Measurements from ENCODE around the gene MPL. TPM values are rescaled to one million over a fixed set of nuclear protein-coding genes. Genes with fewer than 3 reads are reported as not detected.

The MPL gene
- polyA plus RNA-seq, 1 experiment, result not detected

DNA sequence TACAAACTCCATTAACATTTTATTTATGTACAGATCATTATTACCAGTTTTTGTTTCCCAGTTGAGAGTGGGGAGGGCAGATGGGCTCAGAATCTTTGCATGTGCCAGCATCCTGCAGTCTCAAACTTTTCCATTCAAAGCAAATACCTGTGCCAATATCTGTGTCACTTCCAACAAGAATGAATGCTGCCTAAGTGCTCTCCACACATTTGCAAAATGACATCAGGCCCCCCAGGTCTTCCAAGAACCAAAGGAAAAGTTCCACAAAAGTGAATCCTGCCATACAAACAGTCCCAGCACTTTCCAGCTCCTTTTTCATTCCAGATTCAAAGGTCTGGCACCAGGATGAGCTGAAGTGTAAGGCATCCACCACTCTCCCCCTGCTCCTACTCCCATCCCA, 38.5 kb upstream of the MPL start:
- H3K9me3 ChIP-seq (ENCODE audit: control insufficient read depth, insufficient read depth, low read length), result no peaks in the 10 kb centered on the region
- TF ChIP-seq, protein P1, sequence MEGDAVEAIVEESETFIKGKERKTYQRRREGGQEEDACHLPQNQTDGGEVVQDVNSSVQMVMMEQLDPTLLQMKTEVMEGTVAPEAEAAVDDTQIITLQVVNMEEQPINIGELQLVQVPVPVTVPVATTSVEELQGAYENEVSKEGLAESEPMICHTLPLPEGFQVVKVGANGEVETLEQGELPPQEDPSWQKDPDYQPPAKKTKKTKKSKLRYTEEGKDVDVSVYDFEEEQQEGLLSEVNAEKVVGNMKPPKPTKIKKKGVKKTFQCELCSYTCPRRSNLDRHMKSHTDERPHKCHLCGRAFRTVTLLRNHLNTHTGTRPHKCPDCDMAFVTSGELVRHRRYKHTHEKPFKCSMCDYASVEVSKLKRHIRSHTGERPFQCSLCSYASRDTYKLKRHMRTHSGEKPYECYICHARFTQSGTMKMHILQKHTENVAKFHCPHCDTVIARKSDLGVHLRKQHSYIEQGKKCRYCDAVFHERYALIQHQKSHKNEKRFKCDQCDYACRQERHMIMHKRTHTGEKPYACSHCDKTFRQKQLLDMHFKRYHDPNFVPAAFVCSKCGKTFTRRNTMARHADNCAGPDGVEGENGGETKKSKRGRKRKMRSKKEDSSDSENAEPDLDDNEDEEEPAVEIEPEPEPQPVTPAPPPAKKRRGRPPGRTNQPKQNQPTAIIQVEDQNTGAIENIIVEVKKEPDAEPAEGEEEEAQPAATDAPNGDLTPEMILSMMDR (IDR thresholded peaks at IDR 0.05; ENCODE audit: low read depth, low read length), result no peak
- H3K27me3 ChIP-seq (ENCODE audit: control insufficient read depth, insufficient read depth, low read length), result no peaks in the 10 kb centered on the region
- no peak for DNase-seq (ENCODE audit: low read depth, low spot score)
- H3K4me3 ChIP-seq (ENCODE audit: low read depth, low read length), result no peak overlapping the region
- no peak overlapping the region for H3K27ac ChIP-seq (ENCODE audit: low read depth, low read length)
- ChIA-PET POLR2A (no interaction called here), CTCF (no interaction called here)

DNA sequence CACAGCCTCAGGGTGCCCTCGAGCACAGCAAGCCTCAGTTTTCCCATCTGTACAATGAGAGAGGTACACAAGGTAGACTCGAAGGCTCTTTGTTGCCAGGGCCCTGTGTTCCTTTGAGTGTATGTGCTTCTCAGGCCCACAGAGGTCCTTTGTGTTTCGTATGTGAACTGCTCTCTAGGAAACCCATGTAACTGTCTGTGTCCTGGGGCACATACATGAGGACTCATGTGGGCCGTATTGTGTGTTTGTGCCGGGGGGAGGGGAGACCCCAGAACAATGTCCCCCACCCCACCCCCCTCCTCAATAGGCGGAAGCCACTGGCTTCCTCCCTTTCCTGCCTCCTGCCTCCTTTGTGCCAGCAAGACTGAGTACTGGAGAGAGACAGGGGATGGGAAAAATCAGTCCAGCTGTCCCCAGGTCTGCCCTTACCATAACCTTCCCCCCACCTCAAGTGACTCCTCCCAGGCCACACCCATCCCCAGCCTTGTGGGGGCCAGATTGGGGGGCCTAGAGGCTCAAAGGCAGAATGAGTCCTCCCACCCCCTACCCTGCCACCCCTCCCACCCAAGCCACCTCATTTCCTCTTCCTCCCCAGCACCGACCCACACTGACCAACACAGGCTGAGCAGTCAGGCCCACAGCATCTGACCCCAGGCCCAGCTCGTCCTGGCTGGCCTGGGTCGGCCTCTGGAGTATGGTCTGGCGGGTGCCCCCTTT, 37.1 kb upstream of the MPL start, which contains the start of gene TIE1:
Gene TIE1, plus strand, starts transcription at position 605 of the 717 bp plus-strand sequence. Its CDS starts 90 bp downstream, at position 695.
- Histone ChIP-seq H3K27ac (ENCODE audit: low read depth, low read length) (no peak within 1 kb of the TSS), H3K9me3 (ENCODE audit: control insufficient read depth, insufficient read depth, low read length) (no peaks in the 10 kb centered on the region), H3K27me3 (ENCODE audit: control insufficient read depth, insufficient read depth, low read length) (peaks cover under 1% of the 10 kb centered on the region), H3K4me3 (ENCODE audit: low read depth, low read length) (no peak within 1 kb of the TSS)
- TF ChIP-seq, protein P1 (IDR thresholded peaks at IDR 0.05; ENCODE audit: low read depth, low read length), result no peak
- ChIA-PET CTCF (no interaction called here), POLR2A (no interaction called here)
- DNase-seq (ENCODE audit: low read depth, low spot score), result no peak

DNA sequence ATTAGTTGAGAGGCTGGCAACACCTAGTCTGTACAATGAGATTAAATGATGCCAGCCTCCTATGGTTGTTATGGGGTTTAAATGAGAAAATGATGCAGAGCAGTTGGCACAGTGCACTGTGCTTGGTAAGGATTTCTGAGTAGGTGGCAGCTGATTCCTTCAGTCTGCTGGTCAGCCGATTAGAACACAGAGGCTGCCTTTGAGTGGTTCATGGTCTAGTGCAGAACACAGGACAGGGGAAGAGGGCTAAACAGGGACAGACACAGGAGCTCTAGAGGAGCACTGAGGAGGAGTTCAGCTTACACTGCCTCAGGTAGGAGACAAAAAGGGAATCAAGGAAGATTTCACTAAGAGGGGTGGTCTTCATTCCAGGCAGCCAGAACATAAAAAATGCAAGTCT, 35.4 kb upstream of the MPL start:
- no peak for DNase-seq (ENCODE audit: low read depth, low spot score)
- TF ChIP-seq, protein P1 (IDR thresholded peaks at IDR 0.05; ENCODE audit: low read depth, low read length), result no peak
- H3K27ac ChIP-seq (ENCODE audit: low read depth, low read length), result no peak overlapping the region
- no peak overlapping the region for H3K4me3 ChIP-seq (ENCODE audit: low read depth, low read length)
- ChIA-PET POLR2A (no interaction called here), CTCF (interaction anchor here (0.6 kb wide), 1 partner anchor 349 kb away, joined by 3 read pairs; no protein-coding TSS in a partner anchor)
- peaks cover 3% of the 10 kb centered on the region for H3K27me3 ChIP-seq (ENCODE audit: control insufficient read depth, insufficient read depth, low read length)
- no peaks in the 10 kb centered on the region for H3K9me3 ChIP-seq (ENCODE audit: control insufficient read depth, insufficient read depth, low read length)

DNA sequence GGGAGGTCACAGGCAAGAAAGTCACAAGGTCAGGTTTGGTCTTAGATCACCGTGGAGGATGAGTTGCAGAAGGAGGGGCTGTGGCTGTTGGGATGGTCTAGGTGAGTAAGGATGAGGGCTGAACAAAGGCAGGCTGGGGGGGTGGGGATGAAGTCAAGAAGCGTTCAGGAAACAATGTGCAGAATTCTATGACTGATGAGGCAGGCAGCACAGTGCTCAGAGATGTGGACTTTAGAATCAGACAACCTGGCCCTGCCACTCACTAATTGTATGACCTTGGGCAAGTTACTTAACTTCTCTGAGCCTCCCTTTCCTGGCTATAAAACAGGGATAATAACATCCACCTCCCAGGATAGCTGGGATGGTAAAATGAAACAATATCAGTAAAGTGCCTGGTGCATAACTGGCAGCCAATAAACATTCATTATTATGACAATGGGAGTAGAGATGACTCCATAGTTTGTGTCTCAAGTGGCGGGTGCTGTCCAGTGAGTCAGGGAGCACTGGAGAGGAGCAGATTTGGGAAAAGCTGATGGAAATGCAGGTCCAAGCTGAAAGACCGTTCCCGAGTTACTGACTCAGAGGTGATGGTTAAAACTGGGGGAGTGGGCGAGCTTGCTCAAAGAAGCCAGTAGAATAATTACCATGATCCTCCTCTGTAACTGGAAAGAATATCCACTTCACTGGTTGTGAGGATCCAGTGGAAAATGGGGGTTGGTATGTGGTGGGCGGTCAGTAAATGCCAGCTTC, 34.7 kb upstream of the MPL start:
- Histone ChIP-seq H3K4me3 (ENCODE audit: low read depth, low read length) (no peak overlapping the region), H3K27me3 (ENCODE audit: control insufficient read depth, insufficient read depth, low read length) (peaks cover 3% of the 10 kb centered on the region), H3K27ac (ENCODE audit: low read depth, low read length) (peak overlapping the region; percentile 31), H3K9me3 (ENCODE audit: control insufficient read depth, insufficient read depth, low read length) (no peaks in the 10 kb centered on the region)
- DNase-seq (ENCODE audit: low read depth, low spot score), result no peak
- TF ChIP-seq, protein P1 (IDR thresholded peaks at IDR 0.05; ENCODE audit: low read depth, low read length), result no peak
- POLR2A ChIA-PET, result no interaction called here
- CTCF ChIA-PET, result no interaction called here

All from AG04450 (cell line).